CD4-positive, alpha-beta T cell treated with Interleukin-15 for 1 hour (primary cell): ENCODE data around the gene FANCE.
A peak's percentile ranks its signal among the peaks of the same experiment; 100 is the strongest.

Source experiments
- DNase-seq: peaks from one replicate; pipeline ENCODE4 v3.0.0-alpha.2; 2020

The FANCE gene

DNA sequence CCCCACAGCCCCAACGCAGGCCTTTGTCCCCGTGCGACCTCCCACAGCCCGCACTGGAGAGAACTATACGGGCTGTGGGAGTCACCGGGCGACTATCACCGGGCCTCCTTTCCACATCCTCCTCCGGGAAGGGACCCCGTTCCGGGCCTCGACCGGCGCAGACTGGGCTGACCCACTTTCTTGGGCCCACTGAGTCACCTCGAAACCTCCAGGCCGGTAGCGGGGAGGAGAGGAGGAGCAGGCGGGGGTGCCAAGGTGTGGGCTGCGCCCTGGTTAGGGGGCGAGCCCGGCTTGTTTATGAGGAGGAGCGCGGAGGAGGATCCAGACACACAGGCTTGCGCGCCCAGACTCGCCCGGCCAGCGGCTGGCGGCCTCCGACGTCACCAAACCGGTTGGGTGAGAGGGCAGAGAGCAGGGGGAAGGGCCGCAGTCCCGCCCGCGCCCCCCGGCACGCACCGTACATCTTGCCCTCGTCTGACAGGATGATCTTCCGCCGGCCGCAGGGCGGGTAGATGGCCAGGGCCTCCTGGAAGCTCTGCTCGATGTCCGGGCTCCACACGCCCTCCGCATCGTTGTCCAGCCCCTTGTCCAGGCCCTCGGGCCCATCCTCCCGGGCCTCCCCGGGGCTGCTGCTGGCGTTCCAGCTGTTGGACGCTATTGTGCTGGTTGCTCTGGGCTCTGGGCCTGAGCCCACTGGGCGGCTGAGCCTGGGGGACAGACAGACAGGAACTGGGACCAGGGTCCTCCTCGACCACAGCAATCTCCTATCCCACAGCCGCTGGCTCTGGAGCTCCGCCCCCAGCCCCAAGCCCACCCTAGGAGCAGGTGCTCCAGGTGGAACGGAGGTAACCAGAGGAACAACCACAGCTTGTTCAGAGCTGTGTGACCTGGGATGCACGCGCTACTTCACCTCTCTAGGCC, 34.1 kb downstream of the FANCE start:
- no peak for DNase-seq

DNA sequence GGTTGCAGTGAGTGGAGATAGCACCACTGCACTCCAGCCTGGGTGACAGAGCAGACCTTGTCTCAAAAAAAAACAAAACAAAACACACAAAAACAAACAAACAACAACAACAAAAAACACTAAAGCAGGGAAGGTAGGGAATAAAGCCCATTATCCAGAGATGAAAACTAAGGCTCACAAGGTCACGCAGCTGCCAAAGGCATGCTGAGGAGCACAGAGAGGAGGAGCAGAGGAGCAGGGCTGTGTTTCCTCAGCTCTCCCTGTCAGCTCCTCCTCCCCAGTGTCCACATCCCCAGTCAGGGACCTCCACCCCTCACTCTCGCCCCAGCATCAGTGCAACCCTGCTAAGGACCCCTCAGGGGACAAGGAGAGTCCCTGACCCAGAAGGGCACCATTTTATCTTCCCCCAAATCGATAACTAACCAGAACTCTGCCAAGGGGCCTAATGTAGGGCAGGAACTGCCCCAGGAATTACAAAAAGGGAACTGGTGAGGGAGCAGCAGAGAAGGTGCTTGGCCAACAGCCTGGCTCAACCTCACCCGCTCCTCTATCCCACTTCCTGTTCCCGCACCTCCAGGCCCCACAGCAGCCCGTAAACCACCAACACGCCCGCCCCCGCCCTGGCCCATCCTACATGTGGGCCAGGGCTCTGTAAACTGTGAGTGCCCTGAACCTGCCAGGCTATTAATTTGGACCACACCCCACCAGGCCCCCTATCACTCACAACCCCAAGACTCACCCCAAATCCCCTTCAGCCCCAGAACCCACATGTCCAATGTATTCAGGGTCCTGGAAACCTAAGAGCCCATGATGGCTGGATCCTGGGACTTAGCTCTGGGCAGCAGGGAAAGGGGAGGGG, 35.7 kb downstream of the FANCE start:
- DNase-seq: no peak

DNA sequence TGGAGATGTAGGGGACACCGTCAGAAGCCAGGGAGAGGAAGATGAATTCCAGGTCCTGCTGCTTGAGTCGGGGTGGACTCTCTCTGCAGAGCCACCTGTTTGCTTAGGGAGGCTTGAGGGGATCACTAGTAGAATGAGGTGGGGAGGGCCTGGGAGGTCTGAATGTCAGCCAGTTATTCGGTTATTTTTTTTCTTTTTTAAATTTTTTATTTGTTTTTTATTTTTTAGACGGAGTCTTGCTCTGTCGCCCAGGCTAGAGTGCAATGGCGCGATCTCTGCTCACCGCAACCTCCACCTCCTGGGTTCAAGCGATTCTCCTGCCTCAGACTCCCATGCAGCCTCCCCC, 36.4 kb downstream of the FANCE start:
- DNase-seq: no peak

DNA sequence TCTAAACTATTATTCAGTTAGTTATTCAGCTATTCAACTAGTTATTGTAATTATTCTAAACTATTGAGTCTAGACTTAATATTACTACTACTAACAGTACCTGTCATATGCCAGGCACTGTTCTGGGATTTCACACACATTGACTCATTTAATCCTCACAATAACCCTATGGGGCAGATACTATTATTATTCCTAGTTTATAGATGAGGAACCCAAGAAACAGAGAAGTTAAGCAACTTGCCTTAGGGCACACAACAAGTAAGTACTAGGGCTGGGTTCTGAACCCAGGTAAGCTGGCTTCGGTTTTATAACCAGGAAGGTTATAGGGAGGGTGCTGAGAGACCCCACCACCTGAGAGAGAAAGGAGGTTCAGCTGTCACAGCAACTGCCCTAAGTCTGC, 36.9 kb downstream of the FANCE start:
- DNase-seq: no peak

DNA sequence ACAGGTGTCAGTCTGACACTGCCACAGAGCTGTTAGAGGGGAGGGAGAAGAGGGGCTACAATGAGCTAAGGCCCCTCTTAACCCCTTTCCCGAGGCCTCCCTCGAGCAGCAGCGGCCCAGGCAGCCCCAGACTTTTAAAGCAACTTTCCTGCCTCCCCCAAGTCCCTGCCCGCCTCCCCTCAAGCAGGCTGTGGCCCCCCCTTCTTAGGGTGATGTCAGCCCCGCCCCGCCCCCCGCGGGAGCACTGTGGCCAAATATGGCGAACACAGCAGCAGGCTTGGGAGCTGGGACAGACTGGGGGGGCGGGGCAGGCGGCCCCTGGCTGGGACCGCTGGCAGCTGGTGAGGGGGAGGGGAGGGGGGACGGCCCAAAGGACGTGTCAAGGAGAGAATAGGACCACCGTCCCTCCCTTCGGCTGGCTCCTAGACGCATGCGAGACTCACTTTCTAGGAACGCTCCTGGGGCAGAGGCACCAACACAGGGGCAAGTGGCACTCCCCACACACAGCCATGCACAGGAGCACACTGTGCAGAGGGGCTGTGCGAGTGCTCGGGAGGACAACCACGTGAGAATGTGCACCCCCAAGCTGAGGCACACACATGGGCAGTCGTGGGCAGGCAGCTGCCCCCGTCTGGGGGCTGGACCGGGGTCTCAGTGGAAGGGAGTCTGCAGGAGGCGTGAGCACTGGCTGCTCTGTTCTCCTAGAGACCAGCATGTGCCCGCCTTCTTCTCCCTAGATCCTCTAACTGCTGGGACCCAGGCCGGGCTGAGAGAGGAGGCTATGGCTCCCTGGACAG, 38.1 kb downstream of the FANCE start:
- DNase-seq: no peak

DNA sequence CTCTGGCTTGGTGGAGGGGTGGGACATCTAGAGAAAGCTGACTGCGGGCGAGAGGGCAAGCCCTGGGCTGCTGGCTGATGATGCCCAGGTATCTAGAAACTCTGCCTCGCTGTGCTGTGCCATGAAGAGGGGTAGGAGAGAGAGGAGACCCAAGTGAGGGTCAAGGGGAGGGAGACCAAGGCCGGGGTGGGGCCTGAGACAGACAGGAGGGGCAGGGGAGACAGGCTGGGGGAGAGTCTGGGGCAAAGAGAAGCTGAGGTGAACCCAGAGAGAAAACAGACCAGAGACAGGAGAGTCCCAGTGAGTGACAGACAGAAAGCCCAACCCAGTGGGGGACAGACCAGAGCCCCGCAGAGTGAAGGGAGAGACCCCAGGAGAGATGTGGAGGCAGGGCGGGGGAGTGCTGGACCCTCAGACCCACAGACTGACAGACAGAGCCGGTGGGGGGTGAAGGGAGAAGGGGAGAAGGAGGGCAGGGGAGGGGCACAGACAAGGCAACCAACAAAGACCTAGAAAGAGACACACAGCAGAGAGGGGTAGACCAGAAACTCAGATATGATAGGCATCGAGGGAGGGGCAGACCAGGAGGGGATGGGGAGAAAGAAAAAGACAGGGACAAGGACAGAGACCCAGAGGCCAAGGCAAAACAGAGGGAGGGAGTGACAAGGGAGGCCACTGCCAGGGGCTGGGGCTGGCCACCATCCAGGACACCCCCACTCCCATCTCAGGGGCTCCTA, 38.9 kb downstream of the FANCE start:
- DNase-seq: no peak

DNA sequence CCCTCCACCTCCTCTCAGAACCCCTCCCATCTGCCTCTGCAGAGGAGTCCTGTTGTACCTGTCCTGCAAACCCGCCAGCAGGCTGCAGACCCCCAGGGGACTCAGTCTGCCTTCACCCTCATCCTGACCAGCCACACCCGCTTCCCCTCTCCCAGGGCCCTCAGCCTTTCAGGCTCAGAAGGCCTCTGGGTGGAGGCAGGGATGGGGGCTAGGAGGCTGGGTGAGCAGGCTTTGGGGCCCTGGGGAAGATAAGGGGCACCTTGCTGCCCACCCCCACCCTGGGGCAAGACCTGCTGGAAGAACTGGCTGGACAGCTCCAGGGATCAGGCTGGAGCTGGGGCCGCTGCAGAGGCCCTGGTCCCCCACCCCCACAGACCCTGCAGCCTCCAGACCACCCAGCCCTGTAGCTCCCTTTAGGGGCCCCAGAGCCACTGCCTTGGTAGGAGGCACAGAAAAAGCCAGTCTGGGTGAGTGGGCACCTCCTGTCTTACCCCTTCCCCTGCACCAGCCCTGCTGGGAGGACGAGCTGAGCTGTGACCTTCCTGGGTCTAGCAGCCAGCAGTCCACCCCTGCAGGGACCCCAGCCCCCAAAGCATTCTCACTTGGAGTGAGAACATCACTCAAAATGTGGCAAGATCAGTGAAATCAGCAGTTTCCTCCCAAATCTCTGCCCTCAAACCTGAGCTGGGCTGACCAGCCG, 39.6 kb downstream of the FANCE start:
- DNase-seq: no peak

DNA sequence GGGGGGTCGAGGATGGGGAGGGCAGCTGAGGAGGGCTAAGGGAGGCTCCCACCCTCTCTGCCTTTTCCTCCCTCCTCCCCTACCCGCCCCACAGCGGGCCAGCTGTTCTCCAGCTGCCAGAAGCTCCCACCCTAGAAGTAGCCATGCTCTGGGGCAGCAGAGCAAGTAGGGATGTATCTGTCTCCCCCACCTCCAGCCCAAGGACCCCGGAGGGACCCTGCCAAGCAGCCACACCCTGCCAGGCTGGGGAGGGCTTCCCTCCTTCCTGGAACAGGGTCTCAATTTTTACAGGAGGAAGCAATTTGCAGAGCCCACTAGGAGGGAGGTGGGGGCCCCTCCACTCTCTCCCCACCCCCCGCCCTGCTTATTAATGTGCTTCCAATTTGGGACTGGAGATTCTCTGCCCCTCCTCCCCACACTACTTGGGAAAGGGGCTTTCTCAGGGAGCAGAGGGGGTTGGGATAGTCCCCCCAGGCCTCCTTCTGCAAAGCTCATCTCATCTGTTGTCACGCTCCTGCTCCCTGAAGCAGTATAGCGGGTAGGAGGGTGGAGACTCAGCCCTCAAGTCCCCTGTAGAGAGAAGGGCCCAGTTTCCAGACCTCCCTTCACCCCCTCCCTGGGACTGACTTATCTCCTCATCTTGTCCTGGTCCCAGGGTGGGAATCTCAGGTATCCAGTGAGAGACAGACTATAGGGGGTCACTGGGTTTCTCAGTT, 40.3 kb downstream of the FANCE start:
- DNase-seq: no peak

DNA sequence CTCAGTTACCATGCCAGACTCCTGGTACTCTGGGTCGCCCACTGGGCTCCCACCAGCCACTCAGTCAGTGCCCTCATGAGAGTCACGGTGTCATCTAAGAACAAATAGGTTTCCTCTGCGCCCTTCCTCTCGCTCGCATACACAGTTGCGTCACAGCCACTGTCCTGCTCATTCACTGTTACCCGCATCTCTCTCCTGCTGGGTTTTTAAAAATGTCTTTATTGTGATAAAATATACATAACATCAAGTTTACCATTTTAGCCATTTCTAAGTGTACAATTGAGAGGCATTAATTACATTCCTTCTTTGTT, 40.8 kb downstream of the FANCE start:
- DNase-seq: no peak

DNA sequence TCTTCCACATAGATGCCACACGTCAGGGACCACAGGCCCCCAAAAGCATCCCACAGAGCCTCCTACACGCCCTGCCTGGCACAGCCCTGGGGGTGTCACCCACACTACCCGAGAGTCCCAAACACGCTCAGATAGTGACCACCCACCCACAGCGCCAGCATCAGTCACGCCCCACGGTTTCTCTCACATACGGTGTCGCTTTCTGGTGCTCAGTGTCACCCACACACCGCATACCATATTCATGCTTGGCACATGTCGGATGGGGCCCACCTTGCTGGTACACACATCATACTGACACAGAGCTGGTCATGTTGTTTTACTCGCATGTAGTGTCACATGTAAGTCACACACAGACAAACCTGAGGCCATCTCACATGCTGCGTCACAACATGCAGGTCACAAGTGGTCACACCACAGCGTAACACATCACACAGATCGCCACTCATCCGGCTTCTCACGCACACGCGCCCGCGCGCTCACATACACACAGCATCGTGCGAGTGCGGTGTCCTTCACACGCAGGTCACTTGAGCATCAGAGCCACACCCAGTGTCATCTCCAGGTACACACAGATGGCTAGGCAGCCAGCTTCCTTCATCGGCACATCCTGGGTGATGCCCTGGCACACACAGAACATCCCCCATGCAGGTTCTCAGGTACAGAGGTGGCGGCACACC, 41.3 kb downstream of the FANCE start:
- no peak for DNase-seq

DNA sequence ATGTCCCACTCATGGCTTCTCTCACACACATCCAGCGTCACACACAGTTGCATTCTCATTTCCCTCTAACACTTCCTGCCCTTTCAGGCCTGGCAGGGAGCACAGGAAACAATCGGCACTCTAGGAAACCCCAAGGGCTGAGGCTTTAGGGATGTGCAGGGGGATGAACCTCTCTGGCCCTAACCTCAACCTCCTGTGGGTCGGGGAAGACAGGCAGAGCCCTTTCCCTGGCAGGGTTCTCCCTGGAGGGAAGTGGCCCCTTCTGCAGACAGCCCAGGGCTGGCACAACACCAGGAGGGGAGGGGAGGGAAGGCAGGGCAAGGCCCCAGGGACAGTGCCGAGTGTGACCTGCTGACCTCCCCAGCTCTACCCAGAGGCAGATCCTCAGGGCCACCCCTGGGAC, 42.0 kb downstream of the FANCE start:
- DNase-seq: no peak

DNA sequence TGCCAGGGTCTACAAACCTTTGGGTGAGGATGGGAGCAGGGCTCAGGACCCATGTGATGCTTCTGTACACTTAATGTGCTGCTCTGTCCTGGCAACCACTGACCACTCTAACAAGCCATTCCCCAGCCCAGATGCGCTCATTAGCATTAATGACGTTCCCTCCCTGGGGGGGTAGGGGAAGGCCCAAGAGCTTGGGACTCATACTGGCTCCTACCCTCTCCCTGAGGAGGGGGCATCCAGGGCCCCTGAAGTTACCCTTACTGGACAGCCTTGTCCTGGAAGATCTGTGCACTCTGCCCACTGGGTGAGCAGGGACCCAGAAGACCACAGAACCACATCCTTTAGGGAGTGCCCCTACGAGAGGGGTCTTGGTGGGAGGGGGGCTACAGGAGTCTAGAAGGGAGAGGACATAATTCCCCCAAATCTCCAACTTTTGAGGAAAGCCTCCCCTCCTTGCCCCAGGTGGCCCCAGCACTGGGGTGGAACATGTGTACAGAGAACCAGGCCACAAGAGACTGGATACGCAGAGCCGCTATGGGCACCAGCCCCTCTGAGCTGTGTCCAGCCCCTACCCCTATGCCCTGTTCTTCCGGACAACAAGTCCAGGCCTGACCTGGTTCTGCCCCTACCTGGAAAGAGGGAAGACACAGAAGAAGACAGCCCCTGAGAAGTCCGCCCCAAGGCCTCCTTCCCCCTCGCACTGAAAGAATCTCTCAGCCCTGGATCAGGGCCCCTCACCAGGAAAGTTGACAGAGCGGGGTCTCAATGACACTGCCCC, 43.3 kb downstream of the FANCE start:
- no peak for DNase-seq

DNA sequence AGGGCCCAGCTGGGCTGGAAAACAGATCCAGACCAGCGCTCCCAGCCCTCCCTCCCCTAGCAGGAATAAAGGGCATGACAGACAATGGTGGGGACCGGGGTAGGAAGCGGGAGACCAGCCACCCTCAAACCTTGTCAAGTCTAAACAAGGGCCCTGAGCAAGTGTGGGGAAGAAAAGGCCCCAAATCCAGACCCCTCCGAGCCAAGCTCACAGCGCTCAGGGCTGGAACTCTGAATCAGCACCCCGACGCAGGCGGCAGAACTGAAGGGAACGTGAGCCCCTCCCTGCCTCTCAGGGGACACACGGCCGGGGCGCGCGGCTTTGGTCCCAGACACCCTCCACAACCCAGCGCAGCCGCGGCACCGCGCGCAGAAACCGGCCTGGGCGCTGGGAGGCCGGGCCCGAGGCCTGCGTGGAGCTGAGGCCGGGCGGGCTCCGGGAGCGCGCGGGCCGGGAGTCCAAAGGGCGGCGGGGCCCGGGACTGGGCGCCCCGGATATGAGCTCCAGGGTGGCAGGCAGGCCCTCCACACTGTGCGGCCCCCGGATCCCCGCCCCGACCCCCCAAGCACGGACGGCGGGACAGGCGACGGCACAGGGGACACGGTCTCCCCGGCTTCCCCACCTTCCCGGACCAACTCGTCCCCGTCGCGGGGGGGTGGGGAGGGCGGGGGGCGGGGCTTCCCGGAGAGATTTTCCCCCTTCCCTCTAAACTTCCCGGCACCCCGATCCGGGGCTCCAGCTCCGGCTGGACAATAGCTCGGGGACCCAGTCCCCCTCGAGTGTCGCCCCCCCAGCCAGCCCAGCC, 44.1 kb downstream of the FANCE start:
- no peak for DNase-seq

DNA sequence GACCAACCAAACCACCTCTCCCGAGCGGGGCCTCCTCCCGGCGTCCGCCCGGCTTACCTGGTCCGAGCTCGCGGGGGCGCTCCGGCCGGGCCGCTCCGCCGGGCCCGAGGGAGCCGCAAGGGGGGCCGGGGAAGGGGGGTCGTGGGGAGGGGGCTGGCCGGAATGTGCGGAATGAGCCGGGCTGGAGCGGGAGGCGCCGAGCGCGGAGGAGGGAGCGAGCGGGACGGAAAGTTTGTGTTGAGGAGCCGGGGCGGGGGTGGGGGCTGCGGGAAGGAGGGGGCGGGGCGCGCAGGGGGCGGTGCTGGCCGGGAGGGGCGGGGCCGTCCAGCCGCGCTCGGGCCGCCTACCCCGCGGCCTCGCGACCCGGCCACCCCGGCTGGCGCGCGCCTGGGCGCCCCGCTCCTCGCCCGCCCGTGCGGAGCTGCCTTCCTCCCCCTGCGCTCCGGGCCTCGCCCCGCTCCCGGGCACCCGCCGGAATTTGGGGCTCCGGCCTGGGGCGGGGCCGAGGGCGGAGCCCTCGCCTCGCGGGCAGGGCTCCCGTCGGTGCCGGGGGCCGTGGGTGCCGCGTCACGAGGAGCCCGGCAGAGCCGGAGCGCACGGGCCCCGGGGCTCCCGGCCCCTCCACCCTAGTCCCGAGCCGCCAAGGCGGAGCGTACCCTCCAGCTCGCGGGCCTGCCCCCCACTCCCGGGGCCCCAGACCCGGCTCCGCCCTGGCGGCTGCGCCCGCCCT, 44.9 kb downstream of the FANCE start, which contains the start of gene TEAD3:
Gene TEAD3, minus strand, starts transcription at position 239 of the 730 bp plus-strand sequence.
- peak; percentile 37 for DNase-seq

DNA sequence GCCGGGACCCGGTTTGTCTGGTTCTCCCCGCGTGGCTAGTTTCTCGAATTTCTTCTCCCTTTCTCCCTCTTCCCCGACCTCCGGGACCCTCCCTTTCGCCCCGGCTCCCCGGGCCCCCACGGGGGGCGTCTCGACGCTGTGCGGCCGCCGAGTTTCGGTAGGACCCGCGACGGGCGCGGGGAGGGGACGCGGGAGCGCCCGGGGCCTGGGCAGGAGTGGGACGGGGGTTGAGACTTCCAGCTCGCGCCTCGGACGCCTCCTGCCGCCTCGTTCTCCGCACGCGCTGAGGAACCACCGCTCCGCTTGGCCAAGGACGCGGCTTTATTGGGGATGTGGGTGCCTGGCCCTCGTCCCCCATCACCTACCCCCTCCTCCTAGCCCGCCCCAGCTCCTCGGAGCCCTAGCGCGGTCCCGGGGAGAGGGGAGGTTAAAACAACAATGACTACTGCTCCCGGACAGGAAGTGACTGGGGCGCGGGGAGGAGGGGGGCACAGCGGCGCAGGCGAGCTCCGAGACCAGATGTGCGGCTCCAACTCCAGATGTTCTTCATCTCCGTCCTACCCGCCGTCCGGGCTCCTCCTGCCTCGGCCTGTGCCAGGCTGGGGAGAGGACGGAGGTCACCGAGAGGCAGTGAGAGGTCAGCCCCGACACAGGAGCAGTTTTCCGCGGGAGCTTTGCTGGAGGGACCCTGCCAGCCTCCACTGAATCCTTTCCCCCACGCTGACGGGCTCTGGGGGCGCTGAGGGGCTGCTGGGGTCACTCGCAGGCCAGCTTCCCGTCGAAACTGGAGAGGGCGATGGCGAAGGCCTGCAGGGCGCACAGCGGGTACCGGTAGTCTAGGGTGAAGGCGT, 45.7 kb downstream of the FANCE start:
- peak; percentile 27 for DNase-seq

DNA sequence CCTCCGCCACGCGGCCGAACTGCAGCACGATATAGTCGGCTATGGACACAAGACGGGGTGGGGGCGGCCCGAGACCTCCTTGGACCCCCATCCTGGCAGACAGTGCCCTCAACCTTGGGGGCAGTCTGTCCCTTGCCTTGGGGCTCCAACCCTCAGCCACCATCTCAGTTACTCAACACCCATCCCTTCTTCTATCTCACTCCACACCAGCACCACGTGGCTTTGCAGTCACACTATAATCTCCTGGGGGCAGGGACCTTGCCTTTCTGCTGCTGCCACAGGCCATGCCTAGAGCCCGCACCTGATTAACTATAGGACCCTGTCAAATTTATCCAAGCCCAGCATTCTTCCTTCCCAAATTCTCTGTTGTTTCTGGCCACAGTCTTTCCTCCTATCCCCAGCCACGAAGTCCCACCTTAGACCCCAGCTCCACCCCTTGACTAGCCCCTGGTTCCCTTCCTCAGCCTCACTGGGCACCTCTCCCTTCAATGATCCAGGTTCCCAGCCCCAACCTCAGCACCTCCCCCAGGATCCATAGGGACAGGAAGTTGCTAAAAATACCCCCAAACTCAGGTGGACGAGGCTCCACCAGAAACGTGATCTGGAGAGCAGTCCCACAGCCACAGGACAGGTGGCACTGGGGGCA, 46.4 kb downstream of the FANCE start:
- no peak for DNase-seq

DNA sequence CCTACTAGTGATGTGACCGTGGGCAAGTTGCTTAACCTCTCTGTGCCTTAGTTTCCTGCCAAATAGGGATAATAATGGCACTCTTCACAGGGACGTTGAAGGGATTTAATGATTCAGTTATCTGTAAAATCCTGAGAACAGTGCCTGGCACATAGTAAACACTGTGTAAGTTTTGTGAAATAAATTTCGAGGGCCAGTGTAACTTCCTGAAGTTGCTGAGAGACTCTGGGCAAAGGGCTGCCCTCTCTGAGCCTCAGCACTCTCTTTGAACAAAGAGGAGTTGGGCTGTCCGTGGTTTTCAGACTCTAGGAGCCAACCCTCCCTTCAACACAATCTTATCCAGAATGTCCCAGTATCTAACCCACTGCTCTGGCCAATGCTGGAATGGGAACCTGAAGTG, 47.2 kb downstream of the FANCE start:
- no peak for DNase-seq
